NB4 (cell line): ENCODE results near the gene CELA2B.
A peak's percentile ranks its signal among the peaks of the same experiment; 100 is the strongest.

Experiments used
- TF ChIP-seq, protein P1 (sequence below): IDR thresholded peaks from 2 replicates; pipeline ENCODE4 v1.6.1; 2011; ENCODE audit warnings: low read depth, low read length
- TF ChIP-seq, protein P2 (sequence below): IDR thresholded peaks from one replicate; pipeline ENCODE4 v1.5.1; 2012; ENCODE audit warnings: low read depth, low read length

DNA sequence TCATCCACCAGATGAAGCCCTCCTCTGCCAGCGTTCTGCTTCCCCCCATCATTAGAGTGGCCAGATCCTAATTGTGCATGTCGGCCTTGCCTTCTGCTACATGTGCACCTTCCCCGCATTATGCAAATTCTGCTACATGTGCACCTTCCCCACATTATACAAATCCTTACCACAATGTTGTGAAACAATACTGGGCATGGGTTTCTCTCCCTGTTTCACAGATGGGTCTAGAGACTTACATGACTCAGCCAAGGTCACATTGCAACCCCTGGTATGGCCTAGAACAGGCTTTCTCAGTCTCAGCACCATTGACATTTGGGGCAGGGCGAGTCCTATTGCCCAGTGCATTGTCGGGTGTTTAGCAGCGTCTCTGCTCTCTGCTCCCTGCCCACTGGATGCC lies 20.4 kb upstream of the CELA2B start:
- TF ChIP-seq, protein P1, sequence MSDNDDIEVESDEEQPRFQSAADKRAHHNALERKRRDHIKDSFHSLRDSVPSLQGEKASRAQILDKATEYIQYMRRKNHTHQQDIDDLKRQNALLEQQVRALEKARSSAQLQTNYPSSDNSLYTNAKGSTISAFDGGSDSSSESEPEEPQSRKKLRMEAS, result peak; percentile 67
- TF ChIP-seq, protein P2, sequence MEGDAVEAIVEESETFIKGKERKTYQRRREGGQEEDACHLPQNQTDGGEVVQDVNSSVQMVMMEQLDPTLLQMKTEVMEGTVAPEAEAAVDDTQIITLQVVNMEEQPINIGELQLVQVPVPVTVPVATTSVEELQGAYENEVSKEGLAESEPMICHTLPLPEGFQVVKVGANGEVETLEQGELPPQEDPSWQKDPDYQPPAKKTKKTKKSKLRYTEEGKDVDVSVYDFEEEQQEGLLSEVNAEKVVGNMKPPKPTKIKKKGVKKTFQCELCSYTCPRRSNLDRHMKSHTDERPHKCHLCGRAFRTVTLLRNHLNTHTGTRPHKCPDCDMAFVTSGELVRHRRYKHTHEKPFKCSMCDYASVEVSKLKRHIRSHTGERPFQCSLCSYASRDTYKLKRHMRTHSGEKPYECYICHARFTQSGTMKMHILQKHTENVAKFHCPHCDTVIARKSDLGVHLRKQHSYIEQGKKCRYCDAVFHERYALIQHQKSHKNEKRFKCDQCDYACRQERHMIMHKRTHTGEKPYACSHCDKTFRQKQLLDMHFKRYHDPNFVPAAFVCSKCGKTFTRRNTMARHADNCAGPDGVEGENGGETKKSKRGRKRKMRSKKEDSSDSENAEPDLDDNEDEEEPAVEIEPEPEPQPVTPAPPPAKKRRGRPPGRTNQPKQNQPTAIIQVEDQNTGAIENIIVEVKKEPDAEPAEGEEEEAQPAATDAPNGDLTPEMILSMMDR, result no peak
